Mesenchymal stem cell (in vitro differentiated cells and primary cell): ENCODE results near the gene AIDA.

Experiments
- DNase-seq: peaks from one replicate; pipeline ENCODE4 v3.0.0-alpha.2; 2013
- H2AFZ ChIP-seq: one replicate; pipeline ENCODE4 v1.6.1; 2013; ENCODE audit warnings: low read depth, mild to moderate bottlenecking, control low read depth, inconsistent platforms, low read length, moderate library complexity
- H2AK5ac ChIP-seq: 2 replicates; pipeline ENCODE4 v1.6.1; 2013; ENCODE audit warnings: low read length, moderate library complexity, mild to moderate bottlenecking, inconsistent platforms; ENCODE audit not compliant: severe bottlenecking
- H2BK120ac ChIP-seq: one replicate; pipeline ENCODE4 v1.6.1; 2013; ENCODE audit warnings: low read depth, mild to moderate bottlenecking, inconsistent platforms, low read length, moderate library complexity
- H2BK12ac ChIP-seq, 2 experiments: one replicate each; pipeline ENCODE4 v1.6.1; 2013; ENCODE audit warnings: inconsistent platforms in 2 of 2, low read length in 2 of 2, mild to moderate bottlenecking in 2 of 2, moderate library complexity in 2 of 2, control low read depth in 1 of 2
- H2BK15ac ChIP-seq: one replicate; pipeline ENCODE4 v1.6.1; 2013; ENCODE audit warnings: mild to moderate bottlenecking, low read depth, inconsistent platforms; ENCODE audit not compliant: poor library complexity, severe bottlenecking
- H2BK5ac ChIP-seq: 2 replicates; pipeline ENCODE4 v1.6.1; 2013; ENCODE audit warnings: low read depth, mild to moderate bottlenecking, low read length, control low read depth, inconsistent platforms; ENCODE audit not compliant: poor library complexity, severe bottlenecking
- H3K14ac ChIP-seq, 2 experiments: one replicate each; pipeline ENCODE4 v1.6.1; 2013; ENCODE audit warnings: inconsistent platforms in 2 of 2, low read length in 2 of 2, control low read depth in 1 of 2, mild to moderate bottlenecking in 1 of 2, moderate library complexity in 1 of 2
- H3K18ac ChIP-seq, 2 experiments: one replicate each; pipeline ENCODE4 v1.6.1; 2013; ENCODE audit warnings: inconsistent platforms in 2 of 2, low read length in 2 of 2, control low read depth in 1 of 2, low read depth in 1 of 2, mild to moderate bottlenecking in 1 of 2
- H3K23ac ChIP-seq, 2 experiments: one replicate each; pipeline ENCODE4 v1.6.1; 2013; ENCODE audit warnings: inconsistent platforms in 2 of 2, low read length in 2 of 2, mild to moderate bottlenecking in 2 of 2, moderate library complexity in 2 of 2, control low read depth in 1 of 2
- H3K27ac ChIP-seq: 2 replicates; pipeline ENCODE4 v1.5.1; 2013; ENCODE audit warnings: mild to moderate bottlenecking, moderate library complexity, low read length, control low read depth, inconsistent platforms; ENCODE audit not compliant: poor library complexity, severe bottlenecking
- H3K27me3 ChIP-seq, 2 experiments: 2 replicates each; pipeline versions ENCODE4 v1.6.1 to v1.7.0; 2013; ENCODE audit warnings: low read length in 2 of 2, mild to moderate bottlenecking in 2 of 2, moderate library complexity in 2 of 2, control low read depth in 1 of 2, inconsistent platforms in 1 of 2; ENCODE audit not compliant: control insufficient read depth in 1 of 2, insufficient read depth in 1 of 2
- H3K36me3 ChIP-seq, 2 experiments: 2 replicates each; pipeline versions ENCODE4 v1.6.1 to v1.7.0; 2013; ENCODE audit warnings: low read length in 2 of 2, control low read depth in 1 of 2, inconsistent platforms in 1 of 2, low read depth in 1 of 2, mild to moderate bottlenecking in 1 of 2; ENCODE audit not compliant: insufficient read depth in 2 of 2, control insufficient read depth in 1 of 2
- H3K4ac ChIP-seq, 2 experiments: one replicate each; pipeline ENCODE4 v1.6.1; 2013; ENCODE audit warnings: inconsistent platforms in 2 of 2, low read length in 2 of 2, mild to moderate bottlenecking in 2 of 2, moderate library complexity in 2 of 2, control low read depth in 1 of 2, low read depth in 1 of 2
- H3K4me1 ChIP-seq: 2 replicates; pipeline ENCODE4 v1.6.1; 2013; ENCODE audit warnings: low read depth, low read length, control low read depth; ENCODE audit not compliant: control insufficient read depth, insufficient read depth
- H3K4me2 ChIP-seq: 2 replicates; pipeline ENCODE4 v1.6.1; 2013; ENCODE audit warnings: low read length, mild to moderate bottlenecking, inconsistent platforms; ENCODE audit not compliant: poor library complexity, severe bottlenecking
- H3K4me3 ChIP-seq, 2 experiments: 2 replicates each; pipeline versions ENCODE4 v1.5.1 to v1.7.0; 2013; ENCODE audit warnings: low read length in 2 of 2, mild to moderate bottlenecking in 2 of 2, control low read depth in 1 of 2, low read depth in 1 of 2; ENCODE audit not compliant: insufficient read depth in 1 of 2
- H3K79me1 ChIP-seq: replicated peaks from 2 replicates; pipeline ENCODE4 v1.6.1; 2013; ENCODE audit warnings: mild to moderate bottlenecking, control low read depth, low read length, inconsistent platforms; ENCODE audit not compliant: poor library complexity, severe bottlenecking
- H3K9ac ChIP-seq: 2 replicates; pipeline ENCODE4 v1.7.0; 2013; ENCODE audit warnings: mild to moderate bottlenecking, low read length, moderate library complexity
- H3K9me3 ChIP-seq: 2 replicates; pipeline ENCODE4 v1.7.0; 2013; ENCODE audit warnings: mild to moderate bottlenecking, low read length; ENCODE audit not compliant: control insufficient read depth
- H4K8ac ChIP-seq: one replicate; pipeline ENCODE4 v1.6.1; 2013; ENCODE audit warnings: inconsistent platforms, mild to moderate bottlenecking, low read length, moderate library complexity
- H4K91ac ChIP-seq: one replicate; pipeline ENCODE4 v1.6.1; 2013; ENCODE audit warnings: mild to moderate bottlenecking, low read length, inconsistent platforms
- WGBS: methylation state at CpG from one replicate; pipeline ENCODE4 v1.1.7; 2013; ENCODE audit warnings: mixed read lengths; 5-methylcytosine and 5-hydroxymethylcytosine counted together

AIDA gene

GRCh38 chr1:222642468-222642867 is 69.8 kb downstream of the AIDA start:
- no peak overlapping the region for H3K4ac ChIP-seq
- H3K27ac ChIP-seq = no peak overlapping the region
- no peaks in the 10 kb centered on the region for H3K27me3 ChIP-seq
- no peak overlapping the region for H3K23ac ChIP-seq
- no peak for DNase-seq
- H2AK5ac ChIP-seq = no peak overlapping the region
- peaks cover 10 to 63% of the 10 kb centered on the region in 2 experiments for H3K36me3 ChIP-seq
- no peak overlapping the region for H3K4me3 ChIP-seq
- 100% methylated on average over 1 of the region's 1 CpG for WGBS
- no peak overlapping the region for H2BK12ac ChIP-seq
- H3K14ac ChIP-seq = no peak overlapping the region
- no peaks in the 10 kb centered on the region for H3K9me3 ChIP-seq
- H4K91ac ChIP-seq = no peak overlapping the region
- no peak overlapping the region for H2BK15ac ChIP-seq
- H3K4me1 ChIP-seq = no peaks in the 10 kb centered on the region
- H2BK5ac ChIP-seq = no peak overlapping the region
- H3K79me1 ChIP-seq = peaks cover 9% of the 10 kb centered on the region
- no peak overlapping the region for H3K18ac ChIP-seq
- no peak overlapping the region for H2AFZ ChIP-seq
- no peak overlapping the region for H3K4me2 ChIP-seq
- peak overlapping the region; percentile 98 for H3K9ac ChIP-seq
- H2BK120ac ChIP-seq = no peak overlapping the region
- H4K8ac ChIP-seq = no peak overlapping the region

DNA sequence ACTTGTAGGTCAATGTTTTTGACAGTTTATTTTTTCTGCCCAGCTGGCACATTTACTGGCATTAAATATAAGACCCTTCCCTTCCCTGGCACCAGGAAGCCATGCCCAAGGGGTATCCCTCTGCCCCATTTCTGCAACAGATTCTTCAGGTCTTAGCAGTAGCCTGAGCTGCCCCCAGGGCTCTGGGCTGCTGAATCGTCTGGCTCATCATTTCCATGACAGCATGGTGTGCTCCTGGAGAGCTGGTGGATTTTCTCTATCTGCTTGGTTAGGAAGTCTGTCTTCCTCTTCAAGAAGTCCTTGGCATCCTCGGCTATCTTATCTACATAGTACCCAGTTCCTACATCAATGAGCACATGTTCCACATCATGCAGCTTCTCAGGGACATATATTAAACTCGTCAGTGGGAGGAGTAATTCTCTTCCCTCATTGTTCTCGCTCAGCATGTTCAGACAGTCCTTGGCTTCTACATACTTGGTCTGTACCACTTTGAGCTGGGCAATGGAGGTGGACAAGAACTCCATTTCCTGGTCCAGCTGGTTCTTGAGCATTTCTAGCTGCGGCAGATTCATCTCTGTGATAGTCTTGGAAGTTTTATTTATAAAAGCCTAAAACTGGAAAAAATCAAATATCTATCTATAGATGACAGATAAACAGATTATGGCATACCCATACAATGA is 70.9 kb downstream of the AIDA start:
- Histone ChIP-seq H4K8ac (no peak overlapping the region), H3K79me1 (peaks cover 12% of the 10 kb centered on the region), H3K4me3 (no peak overlapping the region), H3K36me3 (peaks cover 11 to 62% of the 10 kb centered on the region in 2 experiments), H3K27ac (no peak overlapping the region), H3K27me3 (no peaks in the 10 kb centered on the region), H2BK120ac (no peak overlapping the region), H3K9me3 (no peaks in the 10 kb centered on the region), H3K4me2 (no peak overlapping the region), H3K9ac (no peak overlapping the region), H3K4me1 (no peaks in the 10 kb centered on the region), H2AFZ (no peak overlapping the region), H2BK5ac (no peak overlapping the region), H2AK5ac (no peak overlapping the region), H4K91ac (no peak overlapping the region), H3K18ac (no peak overlapping the region), H2BK12ac (no peak overlapping the region), H2BK15ac (no peak overlapping the region), H3K14ac (no peak overlapping the region), H3K23ac (no peak overlapping the region), H3K4ac (no peak overlapping the region)
- 73% methylated on average over 4 of the region's 5 CpGs for WGBS
- no peak for DNase-seq

DNA sequence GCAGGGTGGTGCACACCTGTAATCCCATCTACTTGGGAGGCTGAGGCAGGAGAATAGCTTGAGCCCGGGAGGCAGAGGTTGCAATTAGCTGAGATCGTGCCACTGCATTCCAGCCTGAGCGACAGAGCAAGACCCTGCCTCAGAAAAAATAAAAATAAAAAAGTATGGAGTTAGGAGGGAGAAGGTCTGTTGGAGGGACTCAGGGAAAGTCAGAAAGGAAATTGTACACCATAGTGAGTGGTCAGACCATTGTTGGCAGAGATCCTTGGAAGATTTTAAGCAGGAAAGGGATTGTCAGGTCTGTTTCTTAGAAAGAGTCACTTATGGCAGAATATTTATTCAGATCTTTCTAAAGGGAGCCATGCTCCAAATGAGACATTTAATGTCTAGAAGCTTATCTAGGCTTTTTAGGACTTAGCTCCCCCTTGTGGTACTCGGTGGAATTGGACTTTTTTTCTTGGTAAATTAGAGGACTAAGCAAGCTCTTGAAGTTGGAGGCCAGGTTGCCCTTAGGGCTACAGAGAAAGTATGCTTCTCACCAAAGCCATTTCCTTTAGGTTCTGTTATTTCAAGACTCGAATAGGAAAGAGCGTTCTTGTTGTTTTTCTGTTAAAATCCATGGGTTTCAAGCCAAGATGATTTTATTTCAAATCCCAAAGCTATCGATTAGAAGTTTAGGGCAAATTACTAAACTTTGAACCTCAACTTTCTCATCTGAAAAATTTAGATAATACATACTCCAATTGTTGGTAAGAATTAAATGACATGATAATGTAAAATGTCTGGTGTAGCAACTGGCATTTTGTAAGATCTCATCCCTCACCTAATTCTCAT is 77.9 kb downstream of the AIDA start:
- H3K36me3 ChIP-seq = peaks cover 28 to 96% of the 10 kb centered on the region in 2 experiments
- H3K18ac ChIP-seq = no peak overlapping the region
- no peaks in the 10 kb centered on the region for H3K27me3 ChIP-seq
- H4K91ac ChIP-seq = no peak overlapping the region
- no peak overlapping the region for H2AK5ac ChIP-seq
- no peak overlapping the region for H4K8ac ChIP-seq
- peak overlapping the region; percentile 60 for H3K9ac ChIP-seq
- no peak overlapping the region for H2BK5ac ChIP-seq
- H3K79me1 ChIP-seq = peaks cover 12% of the 10 kb centered on the region
- no peak overlapping the region for H2BK12ac ChIP-seq
- H3K4ac ChIP-seq = no peak overlapping the region
- H3K9me3 ChIP-seq = no peaks in the 10 kb centered on the region
- no peak overlapping the region for H3K4me2 ChIP-seq
- H3K23ac ChIP-seq = no peak overlapping the region
- H2BK15ac ChIP-seq = no peak overlapping the region
- no peaks in the 10 kb centered on the region for H3K4me1 ChIP-seq
- H2BK120ac ChIP-seq = no peak overlapping the region
- DNase-seq = peak; percentile 90
- WGBS = 49% methylated on average over 6 of the region's 7 CpGs
- peak overlapping the region; percentile 29 for H3K27ac ChIP-seq
- no peak overlapping the region for H2AFZ ChIP-seq
- H3K4me3 ChIP-seq = no peak overlapping the region
- H3K14ac ChIP-seq = no peak overlapping the region

- no peaks in the 10 kb centered on the region for H3K27me3 ChIP-seq
- H3K4me1 ChIP-seq = no peaks in the 10 kb centered on the region
- H3K9ac ChIP-seq = no peak overlapping the region
- peaks cover 32 to 96% of the 10 kb centered on the region in 2 experiments for H3K36me3 ChIP-seq
- H2BK5ac ChIP-seq = no peak overlapping the region
- no peak overlapping the region for H2BK15ac ChIP-seq
- H3K4me2 ChIP-seq = no peak overlapping the region
- no peak overlapping the region for H2AFZ ChIP-seq
- no peak overlapping the region for H3K27ac ChIP-seq
- no peak overlapping the region for H3K4me3 ChIP-seq
- no peak overlapping the region for H2BK12ac ChIP-seq
- H3K18ac ChIP-seq = no peak overlapping the region
- no peak overlapping the region for H2BK120ac ChIP-seq
- no peak overlapping the region for H4K91ac ChIP-seq
- no peak overlapping the region for H3K4ac ChIP-seq
- no peak overlapping the region for H2AK5ac ChIP-seq
- no CpG with 5 or more reads among the region's 2 CpGs for WGBS
- H3K9me3 ChIP-seq = no peaks in the 10 kb centered on the region
- no peak overlapping the region for H3K23ac ChIP-seq
- H4K8ac ChIP-seq = no peak overlapping the region
- H3K79me1 ChIP-seq = peaks cover 15% of the 10 kb centered on the region
- H3K14ac ChIP-seq = no peak overlapping the region
- DNase-seq = no peak
Observed at GRCh38 chr1:222632749-222633148, 79.5 kb downstream of the AIDA start.
